Lower leg skin (tissue), 3 donors: ENCODE measurements around the gene EPYC.

Experiments
- POLR2A ChIP-seq, 2 donors: fragments of 450-650 bp; IDR thresholded peaks; one replicate each; pipeline ENCODE4 v1.6.1; 2016 to 2017; ENCODE audit warnings: antibody characterized with exemption in 2 of 2, mild to moderate bottlenecking in 1 of 2, moderate library complexity in 1 of 2
- TF ChIP-seq, protein P1 (sequence below), 3 donors: fragments of 450-650 bp; IDR thresholded peaks; one replicate each; pipeline ENCODE4 v1.5.1; 2016; ENCODE audit warnings: antibody characterized with exemption in 3 of 3, mild to moderate bottlenecking in 3 of 3, moderate library complexity in 2 of 3

DNA sequence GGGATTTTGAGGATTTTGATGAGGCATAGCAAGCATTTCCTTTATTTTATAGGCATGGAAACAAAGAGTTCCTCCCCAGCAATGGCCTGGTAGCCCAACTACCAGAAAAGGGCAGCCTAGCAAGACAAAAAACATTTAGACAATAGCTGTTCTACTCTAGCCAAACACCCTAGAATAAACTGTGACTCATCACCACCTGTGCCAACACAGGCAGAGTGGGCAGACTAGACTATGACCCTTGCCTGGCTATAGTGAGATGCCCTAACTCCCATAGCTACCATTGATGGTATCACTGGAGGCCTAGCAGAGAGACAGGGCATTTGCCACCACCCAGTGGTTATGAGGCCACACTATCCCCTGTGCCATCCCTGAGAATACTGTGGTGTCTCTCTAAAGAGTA is 34.3 kb downstream of the EPYC start:
- TF ChIP-seq, protein P1, sequence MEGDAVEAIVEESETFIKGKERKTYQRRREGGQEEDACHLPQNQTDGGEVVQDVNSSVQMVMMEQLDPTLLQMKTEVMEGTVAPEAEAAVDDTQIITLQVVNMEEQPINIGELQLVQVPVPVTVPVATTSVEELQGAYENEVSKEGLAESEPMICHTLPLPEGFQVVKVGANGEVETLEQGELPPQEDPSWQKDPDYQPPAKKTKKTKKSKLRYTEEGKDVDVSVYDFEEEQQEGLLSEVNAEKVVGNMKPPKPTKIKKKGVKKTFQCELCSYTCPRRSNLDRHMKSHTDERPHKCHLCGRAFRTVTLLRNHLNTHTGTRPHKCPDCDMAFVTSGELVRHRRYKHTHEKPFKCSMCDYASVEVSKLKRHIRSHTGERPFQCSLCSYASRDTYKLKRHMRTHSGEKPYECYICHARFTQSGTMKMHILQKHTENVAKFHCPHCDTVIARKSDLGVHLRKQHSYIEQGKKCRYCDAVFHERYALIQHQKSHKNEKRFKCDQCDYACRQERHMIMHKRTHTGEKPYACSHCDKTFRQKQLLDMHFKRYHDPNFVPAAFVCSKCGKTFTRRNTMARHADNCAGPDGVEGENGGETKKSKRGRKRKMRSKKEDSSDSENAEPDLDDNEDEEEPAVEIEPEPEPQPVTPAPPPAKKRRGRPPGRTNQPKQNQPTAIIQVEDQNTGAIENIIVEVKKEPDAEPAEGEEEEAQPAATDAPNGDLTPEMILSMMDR (IDR thresholded peaks at IDR 0.05) = no peak
- no peak for TF ChIP-seq POLR2A (IDR thresholded peaks at IDR 0.05)
